Measurements from ENCODE around the gene TRIM22. TPM values are rescaled to one million over a fixed set of nuclear protein-coding genes. Genes with fewer than 3 reads are reported as not detected.
"Not testable (repeated sequence)": the region's sequence is repeated elsewhere in the genome, so short reads cannot be mapped to it uniquely, and the experiment has no call there.

The TRIM22 gene
- total and polyA plus RNA-seq, 4 experiments from 2014 or later: 187 to 353 (median 270) TPM

DNA sequence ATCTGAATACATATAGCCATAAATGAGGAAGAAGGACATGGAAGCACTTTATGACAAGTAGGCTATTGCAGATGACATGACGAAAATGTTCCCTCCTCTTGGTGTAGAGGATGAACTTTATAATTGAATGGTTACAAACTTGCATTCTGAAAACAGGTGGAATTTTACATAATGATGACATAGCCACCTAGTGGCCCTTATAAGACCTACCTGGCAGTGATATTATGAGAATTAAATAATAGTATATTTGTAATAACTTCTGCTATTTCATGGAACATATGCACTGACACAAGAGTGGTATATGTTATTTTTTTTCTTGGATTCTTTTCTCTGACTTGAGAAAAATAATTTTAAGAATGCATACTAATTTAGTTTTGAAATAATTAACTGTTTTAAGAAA, 22.9 kb downstream of the TRIM22 start:
- Histone ChIP-seq H3K9me3 (ENCODE audit: control insufficient read depth in 1 of 2, low read length in 2 of 2) (no peaks in the 10 kb centered on the region), H3K27me3 (ENCODE audit: insufficient read depth, low read length) (no peaks in the 10 kb centered on the region), H3K27ac (ENCODE audit: low read depth, low read length) (no peak overlapping the region), H3K36me3 (ENCODE audit: insufficient read depth, low read length) (peaks cover 27% of the 10 kb centered on the region), H3K4me3 (ENCODE audit: low read length in 2 of 2) (no peak overlapping the region), H3K4me1 (ENCODE audit: insufficient read depth, low read length) (no peaks in the 10 kb centered on the region)
- peak in 1 of 5 donors; percentile 5 for DNase-seq
- Mint-ChIP-seq H3K27me3 (no peaks in the 10 kb centered on the region), H3K4me1 (peaks cover 0 to 5% (median 5%) of the 10 kb centered on the region in 4 donors), H3K27ac (peak overlapping the region in 4 of 7 donors; percentile 18 to 44 (median 26)), H3K36me3 (peaks cover 18 to 39% of the 10 kb centered on the region in 2 donors), H3K9me3 (peaks cover 0 to 10% (median 3%) of the 10 kb centered on the region in 8 donors), H3K4me3 (no peak overlapping the region)
- ChIA-PET POLR2A (ENCODE audit: partially characterized antibody) (interaction anchor here (0.7 to 2.5 kb wide), 3 partner anchors 19 to 28 kb away, joined by 4 to 10 read pairs (median 5); partner anchors contain the start of genes TRIM22 and TRIM5), CTCF (ENCODE audit: partially characterized antibody) (interaction anchor here (1.4 to 6.6 kb wide), 8 partner anchors 12 to 111 kb away, joined by 3 to 71 read pairs (median 5); partner anchors contain the start of genes TRIM22, TRIM34 and TRIM5)
- intact Hi-C loops (cut with micrococcal nuclease): loop anchor here (1.0 kb wide), 2 partner anchors 28 to 112 kb away; no protein-coding TSS in a partner anchor

DNA sequence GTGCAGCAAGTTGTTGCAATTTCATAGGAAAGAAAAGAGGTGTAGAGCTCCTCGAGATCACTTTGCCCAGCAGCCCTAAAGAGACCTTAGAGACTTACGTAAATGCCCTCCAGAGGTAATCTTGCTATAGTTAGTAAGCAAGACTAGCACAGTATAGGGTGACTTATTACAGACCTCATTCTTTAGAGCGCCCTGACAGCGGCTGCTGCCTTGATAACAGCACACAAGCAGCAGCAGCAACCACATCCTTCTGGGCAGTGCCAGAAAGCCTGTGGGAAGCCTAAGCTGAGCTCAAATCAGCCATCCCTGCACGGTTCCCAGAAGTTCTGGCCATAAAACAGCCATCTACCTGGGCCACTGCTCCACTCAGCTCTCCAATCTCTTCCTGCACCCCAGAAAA, 24.1 kb downstream of the TRIM22 start:
- H3K36me3 Mint-ChIP-seq: peaks cover 10 to 36% of the 10 kb centered on the region in 2 donors
- DNase-seq: no peak
- intact Hi-C loops (cut with micrococcal nuclease): no loop called here
- POLR2A ChIA-PET (ENCODE audit: partially characterized antibody): interaction anchor here (0.5 to 0.7 kb wide), 2 partner anchors 14 to 26 kb away, joined by 3 read pairs; no protein-coding TSS in a partner anchor
- H3K27ac Mint-ChIP-seq: no peak overlapping the region
- Histone ChIP-seq H3K27me3 (ENCODE audit: insufficient read depth, low read length) (no peaks in the 10 kb centered on the region), H3K27ac (ENCODE audit: low read depth, low read length) (no peak overlapping the region), H3K9me3 (ENCODE audit: control insufficient read depth in 1 of 2, low read length in 2 of 2) (no peaks in the 10 kb centered on the region), H3K4me1 (ENCODE audit: insufficient read depth, low read length) (no peaks in the 10 kb centered on the region), H3K36me3 (ENCODE audit: insufficient read depth, low read length) (peaks cover 17% of the 10 kb centered on the region), H3K4me3 (ENCODE audit: low read length in 2 of 2) (no peak overlapping the region)
- H3K9me3 Mint-ChIP-seq: peaks cover 0 to 15% (median 5%) of the 10 kb centered on the region in 8 donors
- no peaks in the 10 kb centered on the region for H3K27me3 Mint-ChIP-seq
- CTCF ChIA-PET (ENCODE audit: partially characterized antibody): interaction anchor here (0.7 to 6.6 kb wide), 9 partner anchors 12 to 114 kb away, joined by 3 to 71 read pairs (median 3); partner anchors contain the start of genes TRIM22 and TRIM5
- peaks cover 0 to 4% (median 2%) of the 10 kb centered on the region in 4 donors for H3K4me1 Mint-ChIP-seq
- no peak overlapping the region for H3K4me3 Mint-ChIP-seq

DNA sequence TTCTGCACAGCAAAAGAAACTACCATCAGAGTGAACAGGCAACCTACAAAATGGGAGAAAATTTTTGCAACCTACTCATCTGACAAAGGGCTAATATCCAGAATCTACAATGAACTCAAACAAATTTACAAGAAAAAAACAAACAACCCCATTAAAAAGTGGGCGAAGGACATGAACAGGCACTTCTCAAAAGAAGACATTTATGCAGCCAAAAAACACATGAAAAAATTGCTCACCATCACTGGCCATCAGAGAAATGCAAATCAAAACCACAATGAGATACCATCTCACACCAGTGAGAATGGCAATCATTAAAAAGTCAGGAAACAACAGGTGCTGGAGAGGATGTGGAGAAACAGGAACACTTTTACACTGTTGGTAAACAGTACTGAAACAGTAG, 26.9 kb downstream of the TRIM22 start:
- H3K27me3 Mint-ChIP-seq; DNase-seq; H3K27ac Mint-ChIP-seq; H3K4me1 ChIP-seq (ENCODE audit: insufficient read depth, low read length); intact Hi-C loops (cut with micrococcal nuclease); H3K4me3 ChIP-seq (ENCODE audit: low read length in 2 of 2); POLR2A ChIA-PET (ENCODE audit: partially characterized antibody); H3K4me3 Mint-ChIP-seq; CTCF ChIA-PET (ENCODE audit: partially characterized antibody); H3K4me1 Mint-ChIP-seq; H3K9me3 ChIP-seq (ENCODE audit: control insufficient read depth in 1 of 2, low read length in 2 of 2); H3K27ac ChIP-seq (ENCODE audit: low read depth, low read length); H3K27me3 ChIP-seq (ENCODE audit: insufficient read depth, low read length); H3K36me3 ChIP-seq (ENCODE audit: insufficient read depth, low read length): not testable (repeated sequence)
- Mint-ChIP-seq H3K9me3 (peaks cover 0 to 22% (median 8%) of the 10 kb centered on the region in 8 donors), H3K36me3 (peaks cover 11 to 22% of the 10 kb centered on the region in 2 donors)

DNA sequence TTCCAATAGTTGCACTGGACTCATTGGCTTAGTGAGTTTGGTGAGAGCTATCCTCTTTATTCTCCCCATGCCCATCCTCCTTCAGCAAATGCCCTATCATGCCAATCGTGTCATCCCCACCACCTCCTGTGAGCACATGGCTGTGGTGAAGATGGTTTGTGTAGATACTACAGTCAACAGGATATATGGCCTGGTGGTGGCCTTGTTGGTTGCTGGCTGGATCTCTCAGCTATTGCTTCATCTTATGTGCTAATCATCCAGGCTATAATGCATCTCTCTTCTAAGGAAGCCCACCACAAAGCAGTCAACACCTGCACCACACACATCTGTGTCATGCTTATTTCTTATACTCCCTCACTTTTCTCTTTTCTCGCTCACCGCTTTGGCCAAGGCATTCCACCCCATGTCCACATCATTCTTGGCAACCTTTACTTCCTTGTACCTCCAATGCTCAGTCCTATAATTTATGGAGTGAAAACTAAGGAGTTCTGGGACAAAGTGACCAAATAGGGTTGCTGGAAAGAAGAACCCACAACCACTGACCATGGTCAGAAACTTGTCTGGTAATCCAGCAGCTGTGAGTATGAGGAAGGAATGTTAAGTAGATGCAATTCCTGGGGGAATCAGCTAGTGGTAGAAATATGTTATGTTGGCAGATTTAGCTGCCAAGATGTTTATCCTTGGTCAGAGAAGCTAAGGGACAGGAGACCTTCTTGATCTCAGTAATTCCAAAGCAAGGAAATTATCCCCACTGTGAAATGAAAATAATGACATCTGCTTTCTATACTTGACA, 30.3 kb downstream of the TRIM22 start:
- Mint-ChIP-seq H3K27me3 (peaks cover 0 to 1% of the 10 kb centered on the region in 2 donors), H3K9me3 (peaks cover 0 to 22% (median 8%) of the 10 kb centered on the region in 8 donors), H3K36me3 (peaks cover 11 to 16% of the 10 kb centered on the region in 2 donors), H3K4me3 (no peak overlapping the region), H3K4me1 (no peaks in the 10 kb centered on the region), H3K27ac (no peak overlapping the region)
- DNase-seq: no peak
- ChIA-PET CTCF (ENCODE audit: partially characterized antibody) (interaction anchor here (1.9 kb wide), 1 partner anchor 36 kb away, joined by 11 read pairs; the partner anchor contains the start of gene TRIM5), POLR2A (ENCODE audit: partially characterized antibody) (interaction anchor here (1.4 kb wide), 1 partner anchor 31 kb away, joined by 5 read pairs; the partner anchor contains the start of gene TRIM22)
- no peaks in the 10 kb centered on the region for H3K4me1 ChIP-seq (ENCODE audit: insufficient read depth, low read length)
- no peak overlapping the region for H3K4me3 ChIP-seq (ENCODE audit: low read length in 2 of 2)
- intact Hi-C loops (cut with micrococcal nuclease): no loop called here
- no peaks in the 10 kb centered on the region for H3K9me3 ChIP-seq (ENCODE audit: control insufficient read depth in 1 of 2, low read length in 2 of 2)
- no peaks in the 10 kb centered on the region for H3K36me3 ChIP-seq (ENCODE audit: insufficient read depth, low read length)
- H3K27me3 ChIP-seq (ENCODE audit: insufficient read depth, low read length): no peaks in the 10 kb centered on the region
- no peak overlapping the region for H3K27ac ChIP-seq (ENCODE audit: low read depth, low read length)

DNA sequence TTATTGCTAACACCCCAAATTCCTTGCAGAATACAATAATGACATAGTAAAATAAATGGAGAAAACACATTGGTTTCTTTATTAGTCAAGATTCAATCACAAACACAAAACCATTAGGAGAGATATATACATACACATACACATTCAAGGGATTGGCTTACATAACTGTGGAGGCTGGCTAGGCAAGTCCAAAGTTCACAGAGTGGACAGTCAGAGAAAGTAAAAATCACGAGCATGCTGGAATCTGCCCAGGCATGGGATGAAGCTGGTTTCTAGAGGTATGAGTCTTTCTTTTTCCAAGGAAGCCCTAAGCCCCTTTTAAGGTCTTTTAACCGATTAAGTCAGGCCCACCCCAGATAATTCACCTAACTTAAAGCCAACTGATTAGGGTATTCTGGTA, 33.0 kb downstream of the TRIM22 start:
- Mint-ChIP-seq H3K27me3 (peaks cover 0 to 1% of the 10 kb centered on the region in 2 donors), H3K4me3 (no peak overlapping the region), H3K9me3 (peaks cover 0 to 12% (median 4%) of the 10 kb centered on the region in 8 donors), H3K4me1 (no peaks in the 10 kb centered on the region), H3K27ac (no peak overlapping the region), H3K36me3 (peaks cover 16% of the 10 kb centered on the region in 2 donors)
- Histone ChIP-seq H3K27me3 (ENCODE audit: insufficient read depth, low read length) (no peaks in the 10 kb centered on the region), H3K9me3 (ENCODE audit: control insufficient read depth in 1 of 2, low read length in 2 of 2) (no peaks in the 10 kb centered on the region), H3K4me1 (ENCODE audit: insufficient read depth, low read length) (no peaks in the 10 kb centered on the region), H3K4me3 (ENCODE audit: low read length in 2 of 2) (no peak overlapping the region), H3K27ac (ENCODE audit: low read depth, low read length) (no peak overlapping the region), H3K36me3 (ENCODE audit: insufficient read depth, low read length) (no peaks in the 10 kb centered on the region)
- DNase-seq: no peak
- ChIA-PET CTCF (ENCODE audit: partially characterized antibody) (no interaction called here), POLR2A (ENCODE audit: partially characterized antibody) (no interaction called here)
- intact Hi-C loops (cut with micrococcal nuclease): no loop called here

DNA sequence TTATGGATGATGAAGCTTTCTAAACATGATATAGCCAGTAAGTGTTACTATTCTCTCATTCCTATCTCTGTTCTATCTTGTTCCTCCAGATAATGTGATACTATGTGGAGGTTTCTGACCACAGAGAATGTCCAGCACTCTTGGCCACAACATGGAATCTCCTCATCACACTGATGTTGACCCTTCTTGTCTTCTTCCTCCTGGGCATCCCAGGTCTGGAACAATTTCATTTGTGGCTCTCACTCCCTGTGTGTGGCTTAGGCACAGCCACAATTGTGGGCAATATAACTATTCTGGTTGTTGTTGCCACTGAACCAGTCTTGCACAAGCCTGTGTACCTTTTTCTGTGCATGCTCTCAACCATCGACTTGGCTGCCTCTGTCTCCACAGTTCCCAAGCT, 36.8 kb downstream of the TRIM22 start:
- H3K27me3 ChIP-seq (ENCODE audit: insufficient read depth, low read length): no peaks in the 10 kb centered on the region
- H3K4me1 Mint-ChIP-seq: no peaks in the 10 kb centered on the region
- H3K4me3 Mint-ChIP-seq: no peak overlapping the region
- intact Hi-C loops (cut with micrococcal nuclease): no loop called here
- ChIA-PET POLR2A (ENCODE audit: partially characterized antibody) (no interaction called here), CTCF (ENCODE audit: partially characterized antibody) (interaction anchor here (1.5 kb wide), 1 partner anchor 42 kb away, joined by 6 read pairs; the partner anchor contains the start of gene TRIM5)
- no peaks in the 10 kb centered on the region for H3K4me1 ChIP-seq (ENCODE audit: insufficient read depth, low read length)
- H3K27me3 Mint-ChIP-seq: peaks cover 0 to 1% of the 10 kb centered on the region in 2 donors
- peaks cover 0 to 6% of the 10 kb centered on the region in 2 donors for H3K36me3 Mint-ChIP-seq
- no peak overlapping the region for H3K27ac Mint-ChIP-seq
- no peak for DNase-seq
- H3K9me3 Mint-ChIP-seq: peaks cover 0 to 3% (median 0%) of the 10 kb centered on the region in 8 donors
- no peaks in the 10 kb centered on the region for H3K9me3 ChIP-seq (ENCODE audit: control insufficient read depth in 1 of 2, low read length in 2 of 2)
- H3K4me3 ChIP-seq (ENCODE audit: low read length in 2 of 2): no peak overlapping the region
- H3K36me3 ChIP-seq (ENCODE audit: insufficient read depth, low read length): no peaks in the 10 kb centered on the region
- no peak overlapping the region for H3K27ac ChIP-seq (ENCODE audit: low read depth, low read length)

DNA sequence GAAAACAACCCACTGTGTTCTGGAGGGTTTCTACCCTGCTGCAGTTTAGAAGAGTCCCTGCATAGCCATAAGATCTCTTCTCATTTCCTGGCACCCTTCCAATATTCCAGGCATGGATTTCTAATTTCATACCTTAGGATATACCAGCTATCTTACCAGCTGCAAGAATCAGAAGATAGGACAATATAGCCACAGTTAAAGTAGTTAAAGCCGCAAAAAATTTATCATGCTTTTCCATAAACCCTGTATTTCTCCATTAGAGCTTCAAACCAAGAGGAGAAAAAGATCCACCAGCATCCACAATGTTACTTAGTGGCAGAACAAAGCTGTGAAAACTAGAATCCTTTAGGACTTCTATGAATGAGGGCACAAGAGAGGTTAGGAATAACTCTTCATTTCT, 38.1 kb downstream of the TRIM22 start:
- Mint-ChIP-seq H3K27ac (no peak overlapping the region), H3K36me3 (peaks cover 0 to 9% of the 10 kb centered on the region in 2 donors), H3K4me1 (no peaks in the 10 kb centered on the region), H3K27me3 (no peaks in the 10 kb centered on the region), H3K4me3 (no peak overlapping the region), H3K9me3 (peaks cover 0 to 3% (median 0%) of the 10 kb centered on the region in 8 donors)
- POLR2A ChIA-PET (ENCODE audit: partially characterized antibody): interaction anchor here (0.7 kb wide), 1 partner anchor 14 kb away, joined by 3 read pairs; no protein-coding TSS in a partner anchor
- intact Hi-C loops (cut with micrococcal nuclease): no loop called here
- no peaks in the 10 kb centered on the region for H3K4me1 ChIP-seq (ENCODE audit: insufficient read depth, low read length)
- H3K4me3 ChIP-seq (ENCODE audit: low read length in 2 of 2): no peak overlapping the region
- DNase-seq: no peak
- H3K27ac ChIP-seq (ENCODE audit: low read depth, low read length): no peak overlapping the region
- CTCF ChIA-PET (ENCODE audit: partially characterized antibody): interaction anchor here (0.7 to 1.2 kb wide), 2 partner anchors 9 to 10 kb away, joined by 3 read pairs; no protein-coding TSS in a partner anchor
- no peaks in the 10 kb centered on the region for H3K36me3 ChIP-seq (ENCODE audit: insufficient read depth, low read length)
- H3K9me3 ChIP-seq (ENCODE audit: control insufficient read depth in 1 of 2, low read length in 2 of 2): no peaks in the 10 kb centered on the region
- H3K27me3 ChIP-seq (ENCODE audit: insufficient read depth, low read length): no peaks in the 10 kb centered on the region
